Mucosa of rectum (tissue), 2 donors: ENCODE results near the gene HOXA13.

Source experiments
- H3K27ac ChIP-seq, 2 donors: one replicate each; pipeline ENCODE4 v1.7.0; 2013; ENCODE audit warnings: inconsistent platforms in 2 of 2, low read depth in 2 of 2, low read length in 2 of 2
- H3K27me3 ChIP-seq, 2 donors: one replicate each; pipeline ENCODE4 v1.7.0; 2013; ENCODE audit warnings: low read length in 2 of 2; ENCODE audit not compliant: control insufficient read depth in 2 of 2, insufficient read depth in 2 of 2
- H3K36me3 ChIP-seq, 2 donors: one replicate each; pipeline ENCODE4 v1.7.0; 2013; ENCODE audit warnings: low read length in 2 of 2; ENCODE audit not compliant: control insufficient read depth in 2 of 2, insufficient read depth in 2 of 2
- H3K4me1 ChIP-seq, 2 donors: one replicate each; pipeline ENCODE4 v1.7.0; 2013; ENCODE audit warnings: low read length in 2 of 2, mild to moderate bottlenecking in 1 of 2; ENCODE audit not compliant: control insufficient read depth in 2 of 2, insufficient read depth in 2 of 2
- H3K4me3 ChIP-seq, 2 donors: one replicate each; pipeline ENCODE4 v1.7.0; 2013; ENCODE audit warnings: low read length in 2 of 2
- H3K9ac ChIP-seq, 2 donors: one replicate each; pipeline ENCODE4 v1.7.0; 2013; ENCODE audit warnings: low read length in 2 of 2, low read depth in 1 of 2, mild to moderate bottlenecking in 1 of 2
- H3K9me3 ChIP-seq, 2 donors: one replicate each; pipeline ENCODE4 v1.7.0; 2013; ENCODE audit warnings: low read length in 2 of 2; ENCODE audit not compliant: control insufficient read depth in 2 of 2
- donor health status: healthy.
- donor health status: Normal muscosa, but diverticular disease.

The HOXA13 gene

GRCh38 chr7:27179503-27180430, 20.1 kb downstream of the HOXA13 start:
- peaks cover 44 to 74% of the 10 kb centered on the region in 2 donors for H3K4me1 ChIP-seq
- H3K9me3 ChIP-seq, result no peaks in the 10 kb centered on the region
- peak overlapping the region; percentile 64 to 79 for H3K4me3 ChIP-seq
- H3K27ac ChIP-seq, result peak overlapping the region; percentile 96
- H3K27me3 ChIP-seq, result peaks cover 2 to 18% of the 10 kb centered on the region in 2 donors
- peak overlapping the region; percentile 92 to 96 for H3K9ac ChIP-seq
- H3K36me3 ChIP-seq, result no peaks in the 10 kb centered on the region

- H3K4me3 ChIP-seq, result peak overlapping the region; percentile 64 to 79
- H3K36me3 ChIP-seq, result no peaks in the 10 kb centered on the region
- H3K9ac ChIP-seq, result peak overlapping the region; percentile 92 to 96
- peaks cover 0 to 20% of the 10 kb centered on the region in 2 donors for H3K27me3 ChIP-seq
- peak overlapping the region; percentile 96 for H3K27ac ChIP-seq
- H3K4me1 ChIP-seq, result peaks cover 43 to 75% of the 10 kb centered on the region in 2 donors
- no peaks in the 10 kb centered on the region for H3K9me3 ChIP-seq
These were observed 20.9 kb downstream of the HOXA13 start for GRCh38 chr7:27179030-27179429.

GRCh38 chr7:27178366-27178765, 21.5 kb downstream of the HOXA13 start:
- H3K27ac ChIP-seq, result peak overlapping the region; percentile 96
- H3K4me1 ChIP-seq, result peaks cover 38 to 69% of the 10 kb centered on the region in 2 donors
- no peaks in the 10 kb centered on the region for H3K9me3 ChIP-seq
- H3K36me3 ChIP-seq, result no peaks in the 10 kb centered on the region
- peak overlapping the region; percentile 92 to 96 for H3K9ac ChIP-seq
- peak overlapping the region; percentile 64 to 79 for H3K4me3 ChIP-seq
- H3K27me3 ChIP-seq, result peaks cover 0 to 20% of the 10 kb centered on the region in 2 donors

- Histone ChIP-seq H3K4me3 (peak overlapping the region; percentile 64 to 79), H3K27me3 (peaks cover 0 to 19% of the 10 kb centered on the region in 2 donors), H3K9me3 (no peaks in the 10 kb centered on the region), H3K36me3 (no peaks in the 10 kb centered on the region), H3K9ac (peak overlapping the region; percentile 92 to 96), H3K4me1 (peaks cover 41 to 64% of the 10 kb centered on the region in 2 donors), H3K27ac (peak overlapping the region; percentile 96)
These were observed 22.0 kb downstream of the HOXA13 start for GRCh38 chr7:27177795-27178320.

GRCh38 chr7:27176962-27177794, 22.7 kb downstream of the HOXA13 start:
- Histone ChIP-seq H3K9ac (peak overlapping the region; percentile 92 to 96), H3K27me3 (peaks cover 0 to 17% of the 10 kb centered on the region in 2 donors)

GRCh38 chr7:27176524-27176845, 23.4 kb downstream of the HOXA13 start:
- no peaks in the 10 kb centered on the region for H3K36me3 ChIP-seq
- H3K4me1 ChIP-seq, result peaks cover 38 to 60% of the 10 kb centered on the region in 2 donors
- peak overlapping the region; percentile 64 to 79 for H3K4me3 ChIP-seq
- H3K9ac ChIP-seq, result peak overlapping the region; percentile 92 to 96
- H3K27ac ChIP-seq, result peak overlapping the region; percentile 96
- no peaks in the 10 kb centered on the region for H3K9me3 ChIP-seq
- H3K27me3 ChIP-seq, result peaks cover 0 to 17% of the 10 kb centered on the region in 2 donors

More at GRCh38 chr7:27176962-27177794, 22.7 kb downstream of the HOXA13 start:
- H3K9me3 ChIP-seq, result no peaks in the 10 kb centered on the region
- no peaks in the 10 kb centered on the region for H3K36me3 ChIP-seq
- H3K27ac ChIP-seq, result peak overlapping the region; percentile 96
- peaks cover 39 to 62% of the 10 kb centered on the region in 2 donors for H3K4me1 ChIP-seq
- H3K4me3 ChIP-seq, result peak overlapping the region; percentile 64 to 79

- H3K9ac ChIP-seq, result peak overlapping the region; percentile 92 to 96
- H3K4me1 ChIP-seq, result peaks cover 33 to 57% of the 10 kb centered on the region in 2 donors
- H3K4me3 ChIP-seq, result peak overlapping the region; percentile 64 to 79
- peaks cover 0 to 17% of the 10 kb centered on the region in 2 donors for H3K27me3 ChIP-seq
- H3K27ac ChIP-seq, result peak overlapping the region; percentile 96
- no peaks in the 10 kb centered on the region for H3K9me3 ChIP-seq
- H3K36me3 ChIP-seq, result no peaks in the 10 kb centered on the region
These were observed 24.0 kb downstream of the HOXA13 start for GRCh38 chr7:27175626-27176523.

GRCh38 chr7:27174874-27175625, 24.8 kb downstream of the HOXA13 start:
- H3K4me1 ChIP-seq, result peaks cover 26 to 50% of the 10 kb centered on the region in 2 donors
- no peaks in the 10 kb centered on the region for H3K36me3 ChIP-seq
- H3K4me3 ChIP-seq, result peak overlapping the region; percentile 64 to 79
- peak overlapping the region; percentile 96 for H3K27ac ChIP-seq
- peak overlapping the region; percentile 92 to 96 for H3K9ac ChIP-seq
- peaks cover 0 to 13% of the 10 kb centered on the region in 2 donors for H3K27me3 ChIP-seq
- H3K9me3 ChIP-seq, result no peaks in the 10 kb centered on the region
